ENCODE results near the gene ANKS1B. TPM values are rescaled to one million over a fixed set of nuclear protein-coding genes. Genes with fewer than 3 reads are reported as not detected.

The ANKS1B gene
- total and polyA plus RNA-seq, 4 donors: 0.03 to 3.4 (median 0.53) TPM

DNA sequence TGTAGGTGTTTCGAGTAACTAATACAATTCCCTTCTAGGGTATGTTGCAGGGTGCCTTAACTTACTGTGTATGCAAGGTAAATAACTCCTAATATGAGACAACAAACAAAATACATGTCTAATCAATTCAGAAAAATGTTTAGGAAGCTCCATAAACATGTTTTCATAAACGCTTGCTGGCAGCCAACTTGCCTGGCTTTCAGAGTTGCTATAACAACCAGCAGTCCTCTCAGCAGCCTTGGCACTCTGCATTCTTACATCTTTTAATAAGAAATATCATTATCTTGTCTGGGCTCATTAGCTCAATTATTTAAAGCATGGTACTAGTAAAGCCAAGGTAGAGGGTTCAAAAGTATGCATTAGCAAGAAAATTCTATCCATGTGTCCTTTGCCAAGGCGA, 862.2 kb downstream of the ANKS1B start:
- Histone ChIP-seq H3K4me3 (ENCODE audit: low read depth in 1 of 3, low read length in 3 of 3) (no peak overlapping the region), H3K27me3 (ENCODE audit: control insufficient read depth in 4 of 4, insufficient read depth in 4 of 4, low read length in 3 of 4) (peaks cover 0 to 3% (median 0%) of the 10 kb centered on the region in 4 donors), H3K9me3 (ENCODE audit: control insufficient read depth in 4 of 4, low read length in 3 of 4) (no peaks in the 10 kb centered on the region), H3K36me3 (ENCODE audit: control insufficient read depth in 4 of 4, insufficient read depth in 3 of 4, low read depth in 1 of 4, low read length in 3 of 4) (no peaks in the 10 kb centered on the region), H3K27ac (ENCODE audit: low read depth in 1 of 2, low read length in 2 of 2) (no peak overlapping the region), H3K9ac (ENCODE audit: low read depth in 1 of 2, low read length in 2 of 2) (no peak overlapping the region), H3K4me1 (ENCODE audit: control insufficient read depth in 4 of 4, insufficient read depth in 4 of 4, low read length in 3 of 4) (no peaks in the 10 kb centered on the region)
- 82% methylated on average over 3 of the region's 3 CpGs for WGBS
- no peak for DNase-seq (ENCODE audit: low spot score)
- TF ChIP-seq RAD21 (IDR thresholded peaks at IDR 0.05) (no peak), SP1 (IDR thresholded peaks at IDR 0.05) (no peak), JUND (IDR thresholded peaks at IDR 0.05) (no peak), TAF1 (conservative IDR thresholded peaks at IDR 0.05) (no peak)

DNA sequence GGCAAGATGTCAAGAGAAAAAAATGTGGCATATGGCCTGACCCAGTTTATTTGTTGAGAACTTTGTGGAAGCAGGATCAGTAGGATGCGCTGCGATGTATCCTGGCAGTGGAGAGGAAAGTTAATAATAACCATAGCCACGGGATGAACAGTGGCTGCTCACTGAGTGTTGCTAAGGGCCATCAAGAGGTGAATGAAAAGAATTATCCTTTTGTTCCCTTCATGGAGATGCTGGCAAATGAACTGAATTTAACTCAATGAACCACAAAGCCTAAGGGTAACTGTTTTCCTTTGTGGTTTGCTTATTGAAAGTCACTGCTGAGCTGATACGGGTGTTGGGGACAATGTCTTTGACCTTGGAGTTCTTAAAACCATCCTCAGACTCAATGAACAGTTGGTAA, 863.2 kb downstream of the ANKS1B start:
- DNase-seq (ENCODE audit: low spot score): no peak
- Histone ChIP-seq H3K4me3 (ENCODE audit: low read depth in 1 of 3, low read length in 3 of 3) (no peak overlapping the region), H3K4me1 (ENCODE audit: control insufficient read depth in 4 of 4, insufficient read depth in 4 of 4, low read length in 3 of 4) (no peaks in the 10 kb centered on the region), H3K27ac (ENCODE audit: low read depth in 1 of 2, low read length in 2 of 2) (no peak overlapping the region), H3K36me3 (ENCODE audit: control insufficient read depth in 4 of 4, insufficient read depth in 3 of 4, low read depth in 1 of 4, low read length in 3 of 4) (no peaks in the 10 kb centered on the region), H3K9ac (ENCODE audit: low read depth in 1 of 2, low read length in 2 of 2) (no peak overlapping the region), H3K9me3 (ENCODE audit: control insufficient read depth in 4 of 4, low read length in 3 of 4) (no peaks in the 10 kb centered on the region), H3K27me3 (ENCODE audit: control insufficient read depth in 4 of 4, insufficient read depth in 4 of 4, low read length in 3 of 4) (peaks cover 0 to 3% (median 0%) of the 10 kb centered on the region in 4 donors)
- TF ChIP-seq TAF1 (conservative IDR thresholded peaks at IDR 0.05): no peak
- TF ChIP-seq RXRA (IDR thresholded peaks at IDR 0.05): no peak
- TF ChIP-seq, protein P1, sequence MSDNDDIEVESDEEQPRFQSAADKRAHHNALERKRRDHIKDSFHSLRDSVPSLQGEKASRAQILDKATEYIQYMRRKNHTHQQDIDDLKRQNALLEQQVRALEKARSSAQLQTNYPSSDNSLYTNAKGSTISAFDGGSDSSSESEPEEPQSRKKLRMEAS (IDR thresholded peaks at IDR 0.05): no peak
- TF ChIP-seq, protein P2, sequence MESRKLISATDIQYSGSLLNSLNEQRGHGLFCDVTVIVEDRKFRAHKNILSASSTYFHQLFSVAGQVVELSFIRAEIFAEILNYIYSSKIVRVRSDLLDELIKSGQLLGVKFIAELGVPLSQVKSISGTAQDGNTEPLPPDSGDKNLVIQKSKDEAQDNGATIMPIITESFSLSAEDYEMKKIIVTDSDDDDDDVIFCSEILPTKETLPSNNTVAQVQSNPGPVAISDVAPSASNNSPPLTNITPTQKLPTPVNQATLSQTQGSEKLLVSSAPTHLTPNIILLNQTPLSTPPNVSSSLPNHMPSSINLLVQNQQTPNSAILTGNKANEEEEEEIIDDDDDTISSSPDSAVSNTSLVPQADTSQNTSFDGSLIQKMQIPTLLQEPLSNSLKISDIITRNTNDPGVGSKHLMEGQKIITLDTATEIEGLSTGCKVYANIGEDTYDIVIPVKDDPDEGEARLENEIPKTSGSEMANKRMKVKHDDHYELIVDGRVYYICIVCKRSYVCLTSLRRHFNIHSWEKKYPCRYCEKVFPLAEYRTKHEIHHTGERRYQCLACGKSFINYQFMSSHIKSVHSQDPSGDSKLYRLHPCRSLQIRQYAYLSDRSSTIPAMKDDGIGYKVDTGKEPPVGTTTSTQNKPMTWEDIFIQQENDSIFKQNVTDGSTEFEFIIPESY (IDR thresholded peaks at IDR 0.05): no peak
- no peak for TF ChIP-seq HNF4G (IDR thresholded peaks at IDR 0.05)
- TF ChIP-seq JUND (IDR thresholded peaks at IDR 0.05): no peak
- no peak for TF ChIP-seq SP1 (IDR thresholded peaks at IDR 0.05)
- TF ChIP-seq, protein P3, sequence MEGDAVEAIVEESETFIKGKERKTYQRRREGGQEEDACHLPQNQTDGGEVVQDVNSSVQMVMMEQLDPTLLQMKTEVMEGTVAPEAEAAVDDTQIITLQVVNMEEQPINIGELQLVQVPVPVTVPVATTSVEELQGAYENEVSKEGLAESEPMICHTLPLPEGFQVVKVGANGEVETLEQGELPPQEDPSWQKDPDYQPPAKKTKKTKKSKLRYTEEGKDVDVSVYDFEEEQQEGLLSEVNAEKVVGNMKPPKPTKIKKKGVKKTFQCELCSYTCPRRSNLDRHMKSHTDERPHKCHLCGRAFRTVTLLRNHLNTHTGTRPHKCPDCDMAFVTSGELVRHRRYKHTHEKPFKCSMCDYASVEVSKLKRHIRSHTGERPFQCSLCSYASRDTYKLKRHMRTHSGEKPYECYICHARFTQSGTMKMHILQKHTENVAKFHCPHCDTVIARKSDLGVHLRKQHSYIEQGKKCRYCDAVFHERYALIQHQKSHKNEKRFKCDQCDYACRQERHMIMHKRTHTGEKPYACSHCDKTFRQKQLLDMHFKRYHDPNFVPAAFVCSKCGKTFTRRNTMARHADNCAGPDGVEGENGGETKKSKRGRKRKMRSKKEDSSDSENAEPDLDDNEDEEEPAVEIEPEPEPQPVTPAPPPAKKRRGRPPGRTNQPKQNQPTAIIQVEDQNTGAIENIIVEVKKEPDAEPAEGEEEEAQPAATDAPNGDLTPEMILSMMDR (IDR thresholded peaks at IDR 0.05; ENCODE audit: low read depth, low read length, missing input control): no peak
- TF ChIP-seq GABPA (IDR thresholded peaks at IDR 0.05 in 1 of 2, conservative IDR thresholded peaks at IDR 0.05 in 1 of 2): no peak
- TF ChIP-seq, protein P4, sequence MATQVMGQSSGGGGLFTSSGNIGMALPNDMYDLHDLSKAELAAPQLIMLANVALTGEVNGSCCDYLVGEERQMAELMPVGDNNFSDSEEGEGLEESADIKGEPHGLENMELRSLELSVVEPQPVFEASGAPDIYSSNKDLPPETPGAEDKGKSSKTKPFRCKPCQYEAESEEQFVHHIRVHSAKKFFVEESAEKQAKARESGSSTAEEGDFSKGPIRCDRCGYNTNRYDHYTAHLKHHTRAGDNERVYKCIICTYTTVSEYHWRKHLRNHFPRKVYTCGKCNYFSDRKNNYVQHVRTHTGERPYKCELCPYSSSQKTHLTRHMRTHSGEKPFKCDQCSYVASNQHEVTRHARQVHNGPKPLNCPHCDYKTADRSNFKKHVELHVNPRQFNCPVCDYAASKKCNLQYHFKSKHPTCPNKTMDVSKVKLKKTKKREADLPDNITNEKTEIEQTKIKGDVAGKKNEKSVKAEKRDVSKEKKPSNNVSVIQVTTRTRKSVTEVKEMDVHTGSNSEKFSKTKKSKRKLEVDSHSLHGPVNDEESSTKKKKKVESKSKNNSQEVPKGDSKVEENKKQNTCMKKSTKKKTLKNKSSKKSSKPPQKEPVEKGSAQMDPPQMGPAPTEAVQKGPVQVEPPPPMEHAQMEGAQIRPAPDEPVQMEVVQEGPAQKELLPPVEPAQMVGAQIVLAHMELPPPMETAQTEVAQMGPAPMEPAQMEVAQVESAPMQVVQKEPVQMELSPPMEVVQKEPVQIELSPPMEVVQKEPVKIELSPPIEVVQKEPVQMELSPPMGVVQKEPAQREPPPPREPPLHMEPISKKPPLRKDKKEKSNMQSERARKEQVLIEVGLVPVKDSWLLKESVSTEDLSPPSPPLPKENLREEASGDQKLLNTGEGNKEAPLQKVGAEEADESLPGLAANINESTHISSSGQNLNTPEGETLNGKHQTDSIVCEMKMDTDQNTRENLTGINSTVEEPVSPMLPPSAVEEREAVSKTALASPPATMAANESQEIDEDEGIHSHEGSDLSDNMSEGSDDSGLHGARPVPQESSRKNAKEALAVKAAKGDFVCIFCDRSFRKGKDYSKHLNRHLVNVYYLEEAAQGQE (IDR thresholded peaks at IDR 0.05): no peak
- no peak for TF ChIP-seq RAD21 (IDR thresholded peaks at IDR 0.05)
- no peak for TF ChIP-seq FOXA2 (IDR thresholded peaks at IDR 0.05)
- TF ChIP-seq HNF4A (conservative IDR thresholded peaks at IDR 0.05): no peak
- TF ChIP-seq FOXA1 (IDR thresholded peaks at IDR 0.05): no peak
- no peak for TF ChIP-seq YY1 (IDR thresholded peaks at IDR 0.05)
- TF ChIP-seq, protein P5, sequence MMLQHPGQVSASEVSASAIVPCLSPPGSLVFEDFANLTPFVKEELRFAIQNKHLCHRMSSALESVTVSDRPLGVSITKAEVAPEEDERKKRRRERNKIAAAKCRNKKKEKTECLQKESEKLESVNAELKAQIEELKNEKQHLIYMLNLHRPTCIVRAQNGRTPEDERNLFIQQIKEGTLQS (IDR thresholded peaks at IDR 0.05): no peak
- no peak for TF ChIP-seq NR2F2 (IDR thresholded peaks at IDR 0.05)
- 80% methylated on average over 4 of the region's 4 CpGs for WGBS
